Coronary artery (tissue), 2 donors: ENCODE results near the gene RNPEPL1.

Experiments
- DNase-seq: peaks from one replicate; pipeline ENCODE4 v3.0.0-alpha.2; 2017; ENCODE audit warnings: low spot score
- H3K27ac ChIP-seq, 2 donors: fragments of 200-600 bp; sonication (generic); one replicate each; pipeline ENCODE4 v1.5.1; 2016 to 2019
- H3K4me3 ChIP-seq: fragments of 200-600 bp; sonication (generic); 2 replicates; pipeline ENCODE4 v1.5.1; 2016; ENCODE audit warnings: mild to moderate bottlenecking, moderate library complexity
- TF ChIP-seq, protein P1 (sequence below): fragments of 200-600 bp; sonication (generic); IDR thresholded peaks from one replicate; pipeline ENCODE4 v1.5.1; 2019; ENCODE audit warnings: antibody characterized with exemption

RNPEPL1 gene

DNA sequence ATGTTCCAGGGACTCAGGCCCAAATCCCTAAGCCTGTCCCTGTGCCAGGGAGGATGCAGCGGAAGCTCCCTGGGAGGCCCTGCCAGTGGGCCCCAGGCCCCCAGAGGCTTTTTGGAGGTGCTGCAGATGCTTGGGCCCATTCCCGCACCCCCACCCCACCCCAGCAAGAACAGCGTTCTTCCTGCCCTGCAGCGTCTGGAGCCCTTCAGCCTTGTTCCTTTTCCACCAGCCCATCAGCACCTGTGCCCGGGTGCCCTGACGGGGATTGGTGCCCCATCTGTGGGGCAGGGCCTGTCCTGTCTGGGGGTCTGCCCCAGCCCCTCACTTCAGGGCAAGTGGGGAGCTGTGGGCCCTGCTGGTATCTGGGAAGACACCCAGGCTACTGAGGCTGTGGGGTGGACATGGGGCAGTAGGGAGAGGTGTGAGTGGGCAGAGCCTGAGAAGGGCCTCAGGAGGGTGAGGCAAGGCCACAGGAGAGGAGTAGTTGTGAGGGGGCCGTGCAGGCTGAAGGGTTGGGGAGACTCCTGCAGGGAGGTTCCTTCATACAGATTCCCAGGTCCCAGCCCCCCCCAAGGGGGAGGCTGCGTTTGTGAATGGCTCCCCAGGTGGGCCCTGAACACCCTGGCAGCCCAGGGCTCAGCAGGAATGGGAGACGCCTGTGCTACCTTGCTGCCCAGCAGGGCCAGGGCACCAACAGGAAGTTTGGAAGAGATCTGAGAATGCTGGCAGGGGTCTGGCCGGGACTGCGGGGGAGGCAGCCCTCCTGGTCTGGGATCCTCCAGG, 2.4 kb downstream of the RNPEPL1 start:
- Histone ChIP-seq H3K27ac (no peak overlapping the region), H3K4me3 (peak overlapping the region; percentile 79)
- TF ChIP-seq, protein P1, sequence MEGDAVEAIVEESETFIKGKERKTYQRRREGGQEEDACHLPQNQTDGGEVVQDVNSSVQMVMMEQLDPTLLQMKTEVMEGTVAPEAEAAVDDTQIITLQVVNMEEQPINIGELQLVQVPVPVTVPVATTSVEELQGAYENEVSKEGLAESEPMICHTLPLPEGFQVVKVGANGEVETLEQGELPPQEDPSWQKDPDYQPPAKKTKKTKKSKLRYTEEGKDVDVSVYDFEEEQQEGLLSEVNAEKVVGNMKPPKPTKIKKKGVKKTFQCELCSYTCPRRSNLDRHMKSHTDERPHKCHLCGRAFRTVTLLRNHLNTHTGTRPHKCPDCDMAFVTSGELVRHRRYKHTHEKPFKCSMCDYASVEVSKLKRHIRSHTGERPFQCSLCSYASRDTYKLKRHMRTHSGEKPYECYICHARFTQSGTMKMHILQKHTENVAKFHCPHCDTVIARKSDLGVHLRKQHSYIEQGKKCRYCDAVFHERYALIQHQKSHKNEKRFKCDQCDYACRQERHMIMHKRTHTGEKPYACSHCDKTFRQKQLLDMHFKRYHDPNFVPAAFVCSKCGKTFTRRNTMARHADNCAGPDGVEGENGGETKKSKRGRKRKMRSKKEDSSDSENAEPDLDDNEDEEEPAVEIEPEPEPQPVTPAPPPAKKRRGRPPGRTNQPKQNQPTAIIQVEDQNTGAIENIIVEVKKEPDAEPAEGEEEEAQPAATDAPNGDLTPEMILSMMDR: no peak
- DNase-seq: no peak

- TF ChIP-seq, protein P1: no peak
- no peak overlapping the region for H3K4me3 ChIP-seq
- no peak overlapping the region for H3K27ac ChIP-seq
- DNase-seq: no peak
These were observed 3.2 kb downstream of the RNPEPL1 start for GRCh38 chr2:240571314-240571973.

DNA sequence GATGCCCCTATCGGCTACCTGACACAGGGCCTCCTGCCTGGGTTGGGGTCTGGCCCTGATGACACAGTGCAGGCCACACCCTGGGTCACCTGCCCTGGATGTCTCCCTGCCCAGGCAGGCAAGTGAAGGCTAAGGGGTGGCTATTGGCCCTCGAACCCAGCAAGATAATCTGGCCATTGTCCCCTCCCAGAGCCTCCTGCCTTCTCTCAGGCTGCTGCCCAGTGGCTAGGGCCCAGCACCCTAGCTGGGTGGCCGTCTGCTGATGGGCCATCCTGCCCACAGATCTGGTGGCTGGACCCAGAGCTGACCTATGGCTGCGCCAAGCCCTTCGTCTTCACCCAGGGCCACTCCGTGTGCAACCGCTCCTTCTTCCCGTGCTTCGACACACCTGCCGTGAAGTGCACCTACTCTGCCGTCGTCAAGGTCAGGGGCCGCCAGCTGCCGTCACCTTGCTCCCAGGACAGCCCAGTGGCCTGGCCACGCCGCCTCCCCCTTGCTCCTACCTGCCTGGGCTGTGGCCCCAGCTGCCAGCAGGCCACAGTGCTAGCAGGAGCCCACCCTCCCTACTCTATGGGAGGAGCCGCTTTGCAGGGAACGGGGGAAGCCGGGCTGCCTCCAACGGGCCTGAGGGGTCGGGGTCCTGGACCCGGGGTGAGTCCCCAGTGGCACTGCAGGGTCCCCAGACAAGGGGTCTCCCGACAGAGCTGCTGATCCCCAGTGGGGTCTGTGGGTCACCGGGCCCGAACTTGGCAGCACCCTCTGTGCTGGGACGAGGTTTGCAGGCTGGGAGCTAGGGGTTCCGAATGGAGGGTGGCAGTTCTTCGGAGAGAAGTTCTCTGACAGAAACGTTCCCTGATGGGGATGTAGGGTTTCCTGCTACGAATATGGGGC, 4.1 kb downstream of the RNPEPL1 start:
- Histone ChIP-seq H3K27ac (no peak overlapping the region), H3K4me3 (no peak overlapping the region)
- no peak for DNase-seq
- TF ChIP-seq, protein P1: no peak

DNA sequence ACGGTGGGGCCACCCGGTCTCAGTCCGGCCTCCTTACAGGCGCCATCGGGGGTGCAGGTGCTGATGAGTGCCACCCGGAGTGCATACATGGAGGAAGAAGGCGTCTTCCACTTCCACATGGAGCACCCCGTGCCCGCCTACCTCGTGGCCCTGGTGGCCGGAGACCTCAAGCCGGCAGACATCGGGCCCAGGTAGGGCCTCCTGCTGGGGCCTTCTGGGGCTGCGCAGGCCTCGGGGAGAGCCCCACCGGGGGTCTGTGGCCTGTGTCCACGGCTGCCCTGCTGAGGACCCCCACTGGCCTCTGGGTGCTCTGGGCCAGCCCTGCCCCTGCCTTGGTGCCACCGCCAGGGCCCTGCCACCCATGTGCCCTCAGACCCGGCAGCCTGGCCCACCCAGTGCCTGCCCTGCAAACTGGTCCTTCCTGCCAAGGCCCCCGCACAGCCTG, 4.8 kb downstream of the RNPEPL1 start:
- TF ChIP-seq, protein P1: no peak
- Histone ChIP-seq H3K27ac (no peak overlapping the region), H3K4me3 (no peak overlapping the region)
- DNase-seq: no peak

DNA sequence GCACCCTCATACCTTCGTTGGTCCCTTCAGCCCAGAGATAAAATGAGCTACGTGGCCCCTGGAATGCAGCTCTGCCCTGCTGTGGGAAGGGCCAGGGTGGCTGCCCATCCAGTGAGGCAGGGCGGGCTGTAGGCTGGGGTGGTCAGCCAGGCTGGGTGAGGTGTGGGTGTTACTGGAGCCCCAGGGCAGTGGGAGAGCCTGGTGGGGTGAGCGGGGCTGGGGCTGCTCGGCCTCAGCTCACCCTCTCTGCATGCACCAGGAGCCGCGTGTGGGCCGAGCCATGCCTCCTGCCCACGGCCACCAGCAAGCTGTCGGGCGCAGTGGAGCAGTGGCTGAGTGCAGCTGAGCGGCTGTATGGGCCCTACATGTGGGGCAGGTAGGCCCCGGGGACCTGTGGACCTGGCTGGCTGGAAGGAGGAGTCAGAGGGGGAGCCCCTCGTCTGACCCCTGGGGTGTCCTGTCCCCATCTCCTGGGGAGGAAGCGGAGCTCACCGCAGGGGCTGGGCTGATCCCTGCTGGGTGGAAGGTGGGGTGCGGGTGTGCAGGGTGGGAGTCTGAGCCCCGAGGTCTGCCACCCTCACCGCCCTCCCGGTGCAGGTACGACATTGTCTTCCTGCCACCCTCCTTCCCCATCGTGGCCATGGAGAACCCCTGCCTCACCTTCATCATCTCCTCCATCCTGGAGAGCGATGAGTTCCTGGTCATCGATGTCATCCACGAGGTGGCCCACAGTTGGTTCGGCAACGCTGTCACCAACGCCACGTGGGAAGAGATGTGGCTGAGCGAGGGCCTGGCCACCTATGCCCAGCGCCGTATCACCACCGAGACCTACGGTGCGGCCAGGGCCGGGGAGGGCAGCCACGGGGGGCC, 5.5 kb downstream of the RNPEPL1 start:
- H3K27ac ChIP-seq: no peak overlapping the region
- DNase-seq: no peak
- TF ChIP-seq, protein P1: no peak
- no peak overlapping the region for H3K4me3 ChIP-seq

GRCh38 chr2:240574386-240575100, 6.3 kb downstream of the RNPEPL1 start:
- no peak for DNase-seq
- TF ChIP-seq, protein P1: no peak
- H3K4me3 ChIP-seq: no peak overlapping the region
- no peak overlapping the region for H3K27ac ChIP-seq
